ENCODE data around the gene RPUSD4. TPM values are rescaled to one million over a fixed set of nuclear protein-coding genes. Genes with fewer than 3 reads are reported as not detected.

Gene RPUSD4
- total and polyA plus RNA-seq, 10 of the 15 experiments (the other 5 are each of a cell fraction or from before 2014, with no cell fraction given) = 24.5 to 47.6 (median 31.7) TPM

DNA sequence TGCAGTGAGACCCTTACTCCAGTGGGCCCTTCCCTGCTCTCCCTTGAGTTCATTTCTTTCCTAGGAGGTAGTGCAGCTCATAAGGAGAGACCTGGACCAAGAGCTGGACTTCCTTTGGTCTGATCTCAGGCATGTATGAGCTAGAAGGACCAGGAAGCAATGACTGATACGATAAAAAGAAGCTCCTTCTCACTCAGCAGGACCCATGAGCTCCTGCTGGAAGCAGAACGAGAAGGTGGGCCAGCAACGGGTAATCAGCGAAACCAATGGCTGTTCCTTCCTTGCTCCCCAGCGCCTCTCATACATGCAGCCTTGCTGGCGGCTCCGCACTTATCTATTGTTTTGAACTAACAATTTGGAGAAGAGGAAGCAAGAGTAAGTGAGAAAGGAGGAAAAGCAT lies 56.8 kb downstream of the RPUSD4 start:
- CTCF ChIA-PET = no interaction called here

More for the DNA sequence above, 56.8 kb downstream of the RPUSD4 start:
- Histone ChIP-seq H3K4me2 (ENCODE audit: control insufficient read depth, insufficient read depth) (no peak overlapping the region), H3K27me3 (replicated peaks in 1 of 2; ENCODE audit: control insufficient read depth in 2 of 2, insufficient read depth in 2 of 2, low read length in 1 of 2) (peaks cover 0 to 1% of the 10 kb centered on the region in 2 experiments; a peak in 2 of 4 replicates), H3K9ac (ENCODE audit: control insufficient read depth, insufficient read depth, low read length) (no peak overlapping the region), H3K4me1 (ENCODE audit: control insufficient read depth, insufficient read depth, low read length) (no peaks in the 10 kb centered on the region; the same call in 1 of the 2 replicates), H3K79me2 (ENCODE audit: control insufficient read depth, insufficient read depth, low read length) (no peaks in the 10 kb centered on the region), H3K27ac (ENCODE audit: control insufficient read depth, insufficient read depth) (no peak overlapping the region), H3K36me3 (ENCODE audit: control insufficient read depth in 2 of 2, insufficient read depth in 2 of 2, low read length in 1 of 2) (no peaks in the 10 kb centered on the region), H4K20me1 (ENCODE audit: control insufficient read depth, insufficient read depth) (no peaks in the 10 kb centered on the region), H3K9me3 (replicated peaks; ENCODE audit: control insufficient read depth, insufficient read depth, low read length) (no peaks in the 10 kb centered on the region; the same call in 2 of the 3 replicates), H3K4me3 (no peak overlapping the region), H2AFZ (ENCODE audit: control insufficient read depth, low read depth, low read length) (no peak overlapping the region)
- TF ChIP-seq SMAD5 (IDR thresholded peaks at IDR 0.05; ENCODE audit: low read depth) = no peak
- TF ChIP-seq ZNF622 (IDR thresholded peaks at IDR 0.05) = no peak
- TF ChIP-seq SKIL (IDR thresholded peaks at IDR 0.05; ENCODE audit: low read depth, poor library complexity, severe bottlenecking) = no peak
- no peak for TF ChIP-seq SP1 (IDR thresholded peaks at IDR 0.05; ENCODE audit: low read depth, low read length)
- TF ChIP-seq SMC3 (IDR thresholded peaks at IDR 0.05; ENCODE audit: borderline replicate concordance, low read length) = no peak
- no peak for TF ChIP-seq TCF12 (IDR thresholded peaks at IDR 0.05; ENCODE audit: low read depth, low read length)
- TF ChIP-seq SPI1 (IDR thresholded peaks at IDR 0.05; ENCODE audit: borderline replicate concordance, insufficient read depth, low read depth, low read length) = no peak
- no peak for TF ChIP-seq SREBF2 (IDR thresholded peaks at IDR 0.05; ENCODE audit: low read length)
- TF ChIP-seq ASH2L (IDR thresholded peaks at IDR 0.05; ENCODE audit: borderline replicate concordance, low read depth) = no peak
- no peak for TF ChIP-seq NFYA (IDR thresholded peaks at IDR 0.05; ENCODE audit: borderline replicate concordance, low read depth, low read length)
- TF ChIP-seq ZBED1 (IDR thresholded peaks at IDR 0.05; ENCODE audit: borderline replicate concordance) = no peak
- no peak for TF ChIP-seq HCFC1 (IDR thresholded peaks at IDR 0.05; ENCODE audit: low read length)
- TF ChIP-seq EZH2 (IDR thresholded peaks at IDR 0.05; ENCODE audit: borderline replicate concordance, control insufficient read depth, low read depth, low read length) = no peak
- TF ChIP-seq SIN3A (IDR thresholded peaks at IDR 0.05; ENCODE audit: low read depth, low read length) = no peak
- TF ChIP-seq CBFB (IDR thresholded peaks at IDR 0.05; ENCODE audit: low read depth) = no peak
- TF ChIP-seq DPF2 (IDR thresholded peaks at IDR 0.05) = no peak
- no peak for TF ChIP-seq RAD51 (IDR thresholded peaks at IDR 0.05)
- no peak for TF ChIP-seq ZNF24 (IDR thresholded peaks at IDR 0.05)
- in situ Hi-C loops (cut with MboI) (no loop called here), intact Hi-C loops (cut with micrococcal nuclease; ENCODE audit: unreplicated experiment) (no loop called here)
- ChIA-PET SMC1A (ENCODE audit: uncharacterized antibody, unreplicated experiment) (interaction anchor here (0.9 kb wide), 1 partner anchor 21 kb away, joined by 3 read pairs; no protein-coding TSS in a partner anchor), POLR2A (no interaction called here), RAD21 (ENCODE audit: unreplicated experiment) (no interaction called here)
- BruUV-seq (replicated peaks) = no TSS peak
- DNase-seq (ENCODE audit: low read depth, low spot score) (no peak), FAIRE-seq (no peak), ATAC-seq (no peak)
- WGBS (ENCODE audit: insufficient coverage, insufficient replicate concordance, low lambda C conversion rate, missing lambda C conversion rate) = 27% methylated on average over 7 of the region's 7 CpGs

Measured in GM12878 (cell line).